IMR-90 (cell line): Measurements from ENCODE around the gene KATNB1. TPM values are rescaled to one million over a fixed set of nuclear protein-coding genes. Genes with fewer than 3 reads are reported as not detected.

ENCODE experiments used
- ATAC-seq: fragments of 200-7000 bp; cut with Tn5 transposase; 2 replicates; pipeline ENCODE4 v1.9.1; 2020; ENCODE audit warnings: low read depth, mild to moderate bottlenecking, moderate library complexity
- BruUV-seq: library from RNA; stranded (reverse); fragments of 400-500 nt; replicated peaks from 2 replicates; lab custom pipeline; 2021; lab: Mats Ljungman, UMichigan
- CTCF ChIA-PET: fragments of 300-600 bp; formaldehyde crosslinking; extraction: SDS; loops from one replicate; lab custom pipeline; 2021; ENCODE audit warnings: antibody characterized with exemption; lab: Yijun Ruan, JAX
- POLR2A ChIA-PET: fragments of 300-600 bp; sonication (Branson Sonifier 250); formaldehyde crosslinking; loops from one replicate; lab custom pipeline; 2022; ENCODE audit warnings: antibody characterized with exemption; ENCODE audit not compliant: unreplicated experiment; lab: Charles Lee
- DNase-seq: peaks from one replicate; pipeline ENCODE4 v3.0.0; 2013
- H2AFZ ChIP-seq: replicated peaks from 2 replicates; pipeline ENCODE3; 2013; ENCODE audit warnings: low read length, mild to moderate bottlenecking; ENCODE audit not compliant: poor library complexity
- H2AK5ac ChIP-seq: 2 replicates; pipeline ENCODE4 v1.6.1; 2013; ENCODE audit warnings: low read depth, low read length, inconsistent platforms
- H2AK9ac ChIP-seq: replicated peaks from 2 replicates; pipeline ENCODE3; 2013; ENCODE audit warnings: mild to moderate bottlenecking, low read depth, low read length, moderate library complexity; ENCODE audit not compliant: poor library complexity
- H2BK120ac ChIP-seq: 2 replicates; pipeline ENCODE4 v1.6.1; 2013; ENCODE audit warnings: low read depth, low read length, inconsistent platforms
- H2BK15ac ChIP-seq: 3 replicates; pipeline ENCODE4 v1.6.1; 2013; ENCODE audit warnings: low read depth, low read length, inconsistent platforms
- H2BK20ac ChIP-seq: 2 replicates; pipeline ENCODE4 v1.6.1; 2013; ENCODE audit warnings: low read depth, mild to moderate bottlenecking, inconsistent platforms, low read length, moderate library complexity
- H2BK5ac ChIP-seq: 2 replicates; pipeline ENCODE4 v1.6.1; 2013; ENCODE audit warnings: mild to moderate bottlenecking, low read depth, low read length, inconsistent platforms; ENCODE audit not compliant: poor library complexity, severe bottlenecking
- H3K14ac ChIP-seq: replicated peaks from 2 replicates; pipeline ENCODE4 v1.6.1; 2013; ENCODE audit warnings: low read depth, low read length, inconsistent platforms
- H3K18ac ChIP-seq: 2 replicates; pipeline ENCODE4 v1.6.1; 2013; ENCODE audit warnings: low read depth, low read length, control low read depth
- H3K23ac ChIP-seq: 2 replicates; pipeline ENCODE4 v1.6.1; 2013; ENCODE audit warnings: low read depth, low read length, inconsistent platforms
- H3K27ac ChIP-seq: 2 replicates; pipeline ENCODE4 v1.5.1; 2013; ENCODE audit warnings: mild to moderate bottlenecking, control low read depth, low read length; ENCODE audit not compliant: insufficient read depth
- H3K27me3 ChIP-seq: 2 replicates; pipeline ENCODE4 v1.6.1; 2013; ENCODE audit warnings: low read length; ENCODE audit not compliant: control insufficient read depth, insufficient read depth
- H3K36me3 ChIP-seq: 2 replicates; pipeline ENCODE4 v1.6.1; 2013; ENCODE audit warnings: low read length, mixed read lengths; ENCODE audit not compliant: control insufficient read depth, insufficient read depth
- H3K4ac ChIP-seq: 2 replicates; pipeline ENCODE4 v1.6.1; 2013; ENCODE audit warnings: low read depth, low read length, inconsistent platforms
- H3K4me1 ChIP-seq: 2 replicates; pipeline ENCODE4 v1.6.1; 2013; ENCODE audit warnings: low read length, mixed read lengths; ENCODE audit not compliant: control insufficient read depth, insufficient read depth
- H3K4me2 ChIP-seq: 2 replicates; pipeline ENCODE4 v1.6.1; 2013; ENCODE audit warnings: low read depth, mild to moderate bottlenecking, control low read depth, low read length, moderate library complexity
- H3K4me3 ChIP-seq: 2 replicates; pipeline ENCODE4 v1.5.1; 2013; ENCODE audit warnings: low read depth, mild to moderate bottlenecking, control low read depth, low read length, moderate library complexity; ENCODE audit not compliant: insufficient read depth
- H3K56ac ChIP-seq: 2 replicates; pipeline ENCODE4 v1.6.1; 2013; ENCODE audit warnings: low read length, inconsistent platforms; ENCODE audit not compliant: insufficient read depth; ENCODE audit errors: extremely low read depth
- H3K79me1 ChIP-seq, 2 experiments: 2 replicates each; pipeline ENCODE4 v1.6.1; 2013; ENCODE audit warnings: low read length in 2 of 2, inconsistent platforms in 1 of 2, low read depth in 1 of 2
- H3K9ac ChIP-seq: 2 replicates; pipeline ENCODE4 v1.6.1; 2013; ENCODE audit warnings: low read depth, low read length, control low read depth
- H3K9me1 ChIP-seq: 2 replicates; pipeline ENCODE4 v1.6.1; 2013; ENCODE audit warnings: low read length, inconsistent platforms; ENCODE audit not compliant: insufficient read depth
- H3K9me3 ChIP-seq: 2 replicates; pipeline ENCODE4 v1.6.1; 2013; ENCODE audit warnings: low read length; ENCODE audit not compliant: control insufficient read depth, insufficient read depth
- H4K20me1 ChIP-seq: 2 replicates; pipeline ENCODE4 v1.6.1; 2013; ENCODE audit warnings: low read length, inconsistent platforms; ENCODE audit not compliant: insufficient read depth
- H4K5ac ChIP-seq: 2 replicates; pipeline ENCODE4 v1.6.1; 2013; ENCODE audit warnings: mild to moderate bottlenecking, low read depth, low read length, control low read depth
- H4K8ac ChIP-seq, 2 experiments: 2 replicates each; pipeline ENCODE4 v1.6.1; 2013; ENCODE audit warnings: low read depth in 2 of 2, low read length in 2 of 2, control low read depth in 1 of 2, inconsistent platforms in 1 of 2
- H4K91ac ChIP-seq: 2 replicates; pipeline ENCODE4 v1.6.1; 2013; ENCODE audit warnings: low read depth, low read length, inconsistent platforms; ENCODE audit not compliant: insufficient read depth
- FOS ChIP-seq: fragments of 150-350 bp; IDR thresholded peaks from 2 replicates; pipeline ENCODE4 v1.6.1; 2016; ENCODE audit warnings: low read depth, low read length
- MAZ ChIP-seq: IDR thresholded peaks from 2 replicates; pipeline ENCODE4 v1.6.1; 2012; ENCODE audit warnings: low read depth, mild to moderate bottlenecking, low read length, improper control_type of control experiment, moderate library complexity, borderline replicate concordance
- NFE2L2 ChIP-seq: fragments of 150-350 bp; IDR thresholded peaks from 2 replicates; pipeline ENCODE4 v1.6.1; 2016; ENCODE audit warnings: low read depth, mild to moderate bottlenecking, low read length
- SMC3 ChIP-seq: fragments of 150-350 bp; IDR thresholded peaks from 2 replicates; pipeline ENCODE4 v1.6.1; 2016; ENCODE audit warnings: low read depth, mild to moderate bottlenecking, antibody characterized with exemption, low read length, moderate library complexity
- WGBS, 2 experiments: methylation state at CpG; one replicate each; pipeline versions ENCODE4 v1.1.5 to v1.1.7; 2013; ENCODE audit warnings: missing lambda C conversion rate in 2 of 2; ENCODE audit not compliant: insufficient read length in 1 of 2; ENCODE audit errors: extremely low coverage in 2 of 2; 5-methylcytosine and 5-hydroxymethylcytosine counted together
- dilution Hi-C: fragments of 300-500 bp; cut with HindIII; formaldehyde crosslinking; loops from one replicate; pipeline ENCODE4 v1.14.3; 2018; ENCODE audit warnings: low sequenced_read_pairs; ENCODE audit not compliant: unreplicated experiment
- in situ Hi-C: fragments of 300-500 bp; cut with MboI; formaldehyde crosslinking; loops from 3 replicates; pipeline ENCODE4 v1.14.3; 2019; ENCODE audit warnings: low sequenced_read_pairs, inconsistent platforms, mixed read lengths
- intact Hi-C: fragments of 100-400 bp; cut with micrococcal nuclease; formaldehyde crosslinking; loops from 2 replicates; pipeline ENCODE4 v1.10.0; 2022
- polyA plus RNA-seq, 3 experiments: library from polyadenylated mRNA; depleted of rRNA; stranded (reverse); fragments of >200 nt; gene quantifications; 2 replicates each; pipeline ENCODE4 v1.2.3, GENCODE V29; 2012; ENCODE audit warnings: low replicate concordance in 1 of 3
- total RNA-seq: library from RNA; depleted of rRNA; stranded (reverse); fragments of >200 nt; gene quantifications from 2 replicates; pipeline ENCODE4 v1.2.3, GENCODE V29; 2012

KATNB1 gene
- total and polyA plus RNA-seq, 2 of the 4 experiments (the other 2 are of a cell fraction) = 10.9 to 23.5 TPM

DNA sequence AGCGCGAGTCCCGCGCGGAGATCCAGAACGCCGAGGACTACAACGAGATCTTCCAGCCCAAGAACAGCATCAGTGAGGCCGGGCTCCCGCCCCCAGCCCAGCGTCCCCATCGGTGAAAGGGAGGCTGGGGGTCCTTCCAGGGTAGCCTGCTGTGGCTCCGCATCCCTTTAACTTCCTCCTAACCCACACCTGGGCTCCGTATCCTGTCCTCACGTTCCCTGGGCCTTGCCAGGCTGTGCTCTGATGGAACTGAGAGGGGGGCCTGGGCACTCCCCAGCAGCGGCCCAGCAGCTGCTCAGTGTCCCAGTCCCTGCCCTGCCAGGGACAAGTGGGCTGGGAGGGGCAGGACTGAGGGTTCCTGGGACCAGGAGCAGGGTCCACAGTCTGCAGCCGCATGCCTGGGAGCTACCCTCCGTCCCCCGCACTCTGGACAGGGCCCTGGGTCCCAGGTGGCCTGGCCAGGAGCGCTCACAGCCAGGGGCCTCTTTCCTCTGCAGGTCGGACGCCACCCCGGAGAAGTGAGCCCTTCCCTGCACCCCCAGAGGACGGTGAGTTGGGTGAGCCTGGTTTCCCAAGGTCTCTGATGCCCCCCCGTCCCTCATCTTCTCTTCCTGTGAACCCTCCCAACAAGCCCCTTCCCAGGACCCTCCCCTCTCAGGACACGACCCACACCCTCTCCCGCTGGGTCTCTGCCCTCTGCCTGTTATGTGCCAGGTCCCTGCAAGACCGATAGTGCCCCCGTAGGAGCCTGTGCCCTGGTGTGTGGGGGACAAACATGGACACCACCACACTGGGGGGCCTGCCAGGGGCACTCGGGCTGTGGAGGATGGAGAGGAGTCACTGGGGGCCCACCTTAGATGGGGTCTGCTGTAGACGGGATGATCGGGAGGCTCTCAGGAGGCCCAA, 18.1 kb downstream of the KATNB1 start (continued):
- TF ChIP-seq NFE2L2 = no peak
- TF ChIP-seq FOS = no peak

- H3K9me3 ChIP-seq = no peaks in the 10 kb centered on the region
- H3K4me3 ChIP-seq = no peak overlapping the region
- no peak overlapping the region for H4K5ac ChIP-seq
- H3K4me1 ChIP-seq = 0 out of 2 replicates have a peak, but pooled peaks cover 2% of the 10 kb centered on the region
- H3K4me2 ChIP-seq = no peak overlapping the region
- WGBS, 2 experiments = no CpG with 5 or more reads among the region's 9 CpGs
- H3K27me3 ChIP-seq = no peaks in the 10 kb centered on the region
- no peak overlapping the region for H2BK15ac ChIP-seq
- H2BK120ac ChIP-seq = no peak overlapping the region
- no peak overlapping the region for H3K27ac ChIP-seq
- no peak for DNase-seq
- no peak overlapping the region for H3K23ac ChIP-seq
- no peak overlapping the region for H2BK5ac ChIP-seq
- H3K4ac ChIP-seq = no peak overlapping the region
- no peak for ATAC-seq
- H3K18ac ChIP-seq = no peak overlapping the region
- no peak overlapping the region for H3K9ac ChIP-seq
- ChIA-PET POLR2A (no interaction called here), CTCF (no interaction called here)
- H2AFZ ChIP-seq = no peak overlapping the region
- intact Hi-C loops (no loop called here), in situ Hi-C loops (loop anchor here (10.0 kb wide), 2 partner anchors 110 to 250 kb away; partner anchors contain the start of genes USB1 and ZNF319), dilution Hi-C loops (no loop called here)
- H2AK5ac ChIP-seq = no peak overlapping the region
- H2AK9ac ChIP-seq = peak overlapping the region; percentile 22
- H3K56ac ChIP-seq = no peak overlapping the region
- H4K91ac ChIP-seq = no peak overlapping the region
- peaks cover 44% of the 10 kb centered on the region for H3K36me3 ChIP-seq
- TF ChIP-seq SMC3 (no peak), FOS (no peak), MAZ (no peak)
- BruUV-seq = no TSS peak
- no peaks in the 10 kb centered on the region for H3K79me1 ChIP-seq
- H2BK20ac ChIP-seq = no peak overlapping the region
- no peaks in the 10 kb centered on the region; the same call in 1 of the 2 replicates for H4K20me1 ChIP-seq
- H3K14ac ChIP-seq = no peak overlapping the region
- no peaks in the 10 kb centered on the region for H3K9me1 ChIP-seq
- no peak overlapping the region for H4K8ac ChIP-seq
These were observed 18.9 kb downstream of the KATNB1 start for GRCh38 chr16:57754354-57755060.
